ENCODE results near the gene LGALS16. TPM values are rescaled to one million over a fixed set of nuclear protein-coding genes. Genes with fewer than 3 reads are reported as not detected.
"Not testable (repeated sequence)": the region's sequence is repeated elsewhere in the genome, so short reads cannot be mapped to it uniquely, and the experiment has no call there.

The LGALS16 gene, protein sequence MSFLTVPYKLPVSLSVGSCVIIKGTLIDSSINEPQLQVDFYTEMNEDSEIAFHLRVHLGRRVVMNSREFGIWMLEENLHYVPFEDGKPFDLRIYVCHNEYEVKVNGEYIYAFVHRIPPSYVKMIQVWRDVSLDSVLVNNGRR
- not detected for total RNA-seq

DNA sequence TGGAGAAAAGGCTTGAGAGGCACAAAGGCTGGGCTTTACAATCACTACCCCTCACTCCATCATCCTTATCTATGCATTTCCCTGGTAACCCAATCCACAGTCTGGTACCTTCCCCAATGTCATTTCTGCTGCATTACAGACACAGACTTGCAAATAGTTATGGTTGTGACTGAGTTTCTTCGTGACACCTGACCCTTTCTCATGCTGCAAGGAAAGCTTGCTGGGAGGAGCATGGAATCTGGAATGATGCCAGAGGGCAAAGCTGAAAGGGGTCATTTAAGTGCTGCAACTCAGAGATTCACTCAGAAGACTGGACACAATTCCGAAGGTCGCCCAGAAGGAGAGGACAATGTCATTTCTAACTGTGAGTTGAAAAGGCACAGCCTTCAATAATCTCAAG lies at the start of gene LGALS16:
Gene LGALS16, plus strand, starts transcription at position 301 of the 400 bp plus-strand sequence. Its CDS starts 49 bp downstream, at position 350.
- Mint-ChIP-seq H3K4me3 (no peak within 1 kb of the TSS), H3K27me3 (ENCODE audit: low read depth) (peaks cover 35% of the 10 kb centered on the region), H3K4me1 (ENCODE audit: low read depth) (no peaks in the 10 kb centered on the region), H3K36me3 (ENCODE audit: low read depth) (no peaks in the 10 kb centered on the region), H3K9me3 (ENCODE audit: insufficient read depth) (no peaks in the 10 kb centered on the region), H3K27ac (no peak within 1 kb of the TSS)
- ChIA-PET POLR2A (no interaction called here), CTCF (no interaction called here)
- no peak for DNase-seq
- no peak for ATAC-seq

DNA sequence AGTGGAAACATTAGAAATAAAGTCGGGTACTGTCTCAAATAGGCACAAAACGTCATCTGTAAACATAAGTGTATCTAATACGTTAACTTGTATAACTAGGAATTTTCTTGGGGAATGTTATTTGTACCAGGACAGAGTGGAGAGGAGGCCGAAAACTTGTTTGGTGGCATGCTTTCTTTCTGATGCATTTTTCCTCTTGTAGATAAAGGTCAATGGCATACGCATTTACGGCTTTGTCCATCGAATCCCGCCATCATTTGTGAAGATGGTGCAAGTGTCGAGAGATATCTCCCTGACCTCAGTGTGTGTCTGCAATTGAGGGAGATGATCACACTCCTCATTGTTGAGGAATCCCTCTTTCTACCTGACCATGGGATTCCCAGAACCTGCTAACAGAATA lies 48.7 kb upstream of the LGALS16 start:
- DNase-seq (no peak), ATAC-seq (no peak)
- Mint-ChIP-seq H3K4me3 (no peak overlapping the region), H3K27ac (no peak overlapping the region), H3K36me3 (ENCODE audit: low read depth) (no peaks in the 10 kb centered on the region), H3K4me1 (ENCODE audit: low read depth) (no peaks in the 10 kb centered on the region), H3K9me3 (ENCODE audit: insufficient read depth) (no peaks in the 10 kb centered on the region), H3K27me3 (ENCODE audit: low read depth) (peaks cover 2% of the 10 kb centered on the region)
- POLR2A ChIA-PET = no interaction called here
- CTCF ChIA-PET = no interaction called here

DNA sequence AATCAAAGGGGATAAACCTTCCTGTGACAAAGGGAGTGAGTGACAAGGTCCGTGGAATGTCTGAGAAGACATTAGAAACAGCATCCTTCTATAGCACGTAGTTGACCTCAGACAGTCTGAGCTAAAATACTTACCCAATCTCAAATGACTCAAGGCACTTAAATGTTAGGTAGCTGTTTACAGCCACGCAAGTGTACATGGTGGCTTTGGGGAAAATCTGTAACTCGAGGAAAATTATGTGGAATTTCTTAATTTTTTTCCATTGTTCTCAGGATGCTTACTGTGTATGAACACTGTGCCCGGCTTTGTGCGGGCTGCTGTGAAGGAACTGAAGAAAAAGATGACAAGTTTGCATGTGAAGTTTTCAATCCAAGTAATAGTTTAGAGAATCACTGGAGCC lies 48.2 kb upstream of the LGALS16 start:
- peaks cover 4% of the 10 kb centered on the region for H3K27me3 Mint-ChIP-seq (ENCODE audit: low read depth)
- H3K4me3 Mint-ChIP-seq = no peak overlapping the region
- no peak overlapping the region for H3K27ac Mint-ChIP-seq
- POLR2A ChIA-PET = no interaction called here
- no peaks in the 10 kb centered on the region for H3K9me3 Mint-ChIP-seq (ENCODE audit: insufficient read depth)
- H3K4me1 Mint-ChIP-seq (ENCODE audit: low read depth) = no peaks in the 10 kb centered on the region
- DNase-seq = no peak
- ATAC-seq = no peak
- CTCF ChIA-PET = no interaction called here
- H3K36me3 Mint-ChIP-seq (ENCODE audit: low read depth) = no peaks in the 10 kb centered on the region

DNA sequence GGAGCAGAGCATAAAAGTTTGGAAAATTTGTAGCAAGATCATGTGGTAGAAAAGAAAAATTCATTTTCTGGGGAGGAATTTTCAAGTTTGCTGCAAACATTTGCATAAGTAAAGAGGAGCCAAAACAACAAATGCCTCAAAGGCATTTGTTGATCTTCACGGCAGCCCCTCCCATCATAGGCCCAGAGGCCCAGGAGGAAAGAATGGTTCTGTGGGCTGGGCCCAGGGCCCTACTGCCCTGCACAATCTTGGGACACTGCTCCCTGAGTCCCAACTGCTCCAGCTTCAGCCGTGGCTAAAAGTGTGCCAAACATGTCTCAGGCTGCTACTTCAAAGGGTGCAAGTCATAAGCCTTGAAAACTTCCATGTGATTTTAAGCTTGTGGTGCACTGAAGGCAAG lies 42.1 kb upstream of the LGALS16 start:
- no peak overlapping the region for H3K27ac Mint-ChIP-seq
- ATAC-seq = no peak

DNA sequence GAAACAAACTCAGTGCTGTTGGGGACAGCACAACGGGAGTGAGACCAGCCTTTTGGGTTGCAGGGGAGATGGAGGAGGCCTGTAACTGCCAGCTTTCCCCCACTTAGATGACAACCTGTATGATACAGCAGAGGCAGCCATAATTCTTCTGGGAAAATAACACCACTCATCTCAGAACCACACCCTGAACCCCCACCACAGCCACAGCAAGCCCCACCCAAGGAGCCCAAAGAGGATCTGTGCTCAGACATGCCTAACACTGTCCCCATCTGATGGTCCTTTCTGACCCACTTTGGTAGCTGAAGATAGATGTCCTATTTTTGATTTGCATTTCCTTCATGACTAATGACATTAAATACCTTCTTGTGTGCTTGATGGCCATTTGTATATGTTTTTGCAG lies 38.0 kb upstream of the LGALS16 start:
- H3K4me3 Mint-ChIP-seq = no peak overlapping the region
- H3K9me3 Mint-ChIP-seq (ENCODE audit: insufficient read depth) = peaks cover 8% of the 10 kb centered on the region
- peaks cover 43% of the 10 kb centered on the region for H3K27me3 Mint-ChIP-seq (ENCODE audit: low read depth)
- ChIA-PET CTCF (no interaction called here), POLR2A (no interaction called here)
- DNase-seq (no peak), ATAC-seq (no peak)
- H3K27ac Mint-ChIP-seq = no peak overlapping the region
- H3K36me3 Mint-ChIP-seq (ENCODE audit: low read depth) = no peaks in the 10 kb centered on the region
- H3K4me1 Mint-ChIP-seq (ENCODE audit: low read depth) = peaks cover 8% of the 10 kb centered on the region

More for the DNA sequence above, 42.1 kb upstream of the LGALS16 start:
- ChIA-PET POLR2A (no interaction called here), CTCF (no interaction called here)
- H3K9me3 Mint-ChIP-seq (ENCODE audit: insufficient read depth) = peaks cover 8% of the 10 kb centered on the region
- H3K4me1 Mint-ChIP-seq (ENCODE audit: low read depth) = peaks cover 8% of the 10 kb centered on the region
- no peaks in the 10 kb centered on the region for H3K36me3 Mint-ChIP-seq (ENCODE audit: low read depth)
- DNase-seq = no peak
- H3K4me3 Mint-ChIP-seq = no peak overlapping the region
- peaks cover 21% of the 10 kb centered on the region for H3K27me3 Mint-ChIP-seq (ENCODE audit: low read depth)

DNA sequence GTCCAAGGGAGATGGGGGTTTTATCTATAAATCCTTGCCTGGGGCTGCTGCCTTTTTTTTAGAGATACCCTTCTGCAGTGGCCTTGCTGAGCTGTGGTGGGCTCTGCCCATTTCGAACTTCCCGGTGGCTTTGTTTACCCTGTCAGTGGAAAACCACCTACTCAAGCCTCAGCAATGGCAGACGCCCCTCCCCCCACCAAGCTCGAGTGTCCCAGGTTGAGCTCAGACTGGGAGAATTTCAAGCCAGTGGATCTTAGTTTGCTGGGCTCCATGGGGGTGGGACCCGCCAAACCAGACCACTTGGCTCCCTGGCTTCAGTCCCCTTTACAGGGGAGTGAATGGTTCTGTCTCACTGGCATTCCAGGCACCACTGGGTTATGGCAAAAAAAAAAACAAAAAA lies 31.8 kb upstream of the LGALS16 start:
- no peaks in the 10 kb centered on the region for H3K36me3 Mint-ChIP-seq (ENCODE audit: low read depth)
- ChIA-PET CTCF (no interaction called here), POLR2A (no interaction called here)
- no peak for ATAC-seq
- peaks cover 51% of the 10 kb centered on the region for H3K27me3 Mint-ChIP-seq (ENCODE audit: low read depth)
- H3K9me3 Mint-ChIP-seq (ENCODE audit: insufficient read depth) = no peaks in the 10 kb centered on the region
- H3K4me1 Mint-ChIP-seq (ENCODE audit: low read depth) = no peaks in the 10 kb centered on the region
- no peak for DNase-seq
- H3K27ac Mint-ChIP-seq = no peak overlapping the region
- H3K4me3 Mint-ChIP-seq = no peak overlapping the region

DNA sequence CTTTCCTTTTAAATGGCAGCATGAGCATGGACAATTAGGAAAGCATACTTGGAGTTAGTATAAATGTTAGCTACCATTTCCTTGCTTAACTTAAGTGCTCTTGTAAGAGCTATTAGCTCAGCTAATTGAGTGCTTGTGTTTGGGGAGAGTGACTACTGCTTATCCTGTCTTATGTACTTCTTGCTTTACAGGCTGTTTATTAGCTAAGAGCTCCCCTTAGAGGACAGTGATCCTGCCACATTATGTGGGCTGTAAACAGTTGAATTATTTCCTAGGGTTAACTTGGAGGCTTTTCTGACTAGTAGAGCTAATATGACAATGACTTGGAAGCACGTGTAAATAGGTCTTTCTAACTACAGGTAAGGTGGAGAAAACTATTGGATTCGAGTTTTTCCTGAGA lies 28.1 kb upstream of the LGALS16 start:
- ATAC-seq; H3K36me3 Mint-ChIP-seq (ENCODE audit: low read depth); H3K27ac Mint-ChIP-seq; H3K9me3 Mint-ChIP-seq (ENCODE audit: insufficient read depth); H3K4me3 Mint-ChIP-seq; POLR2A ChIA-PET; DNase-seq; H3K4me1 Mint-ChIP-seq (ENCODE audit: low read depth): not testable (repeated sequence)
- CTCF ChIA-PET = interaction anchor here (1.0 to 1.4 kb wide), 2 partner anchors 38 to 130 kb away, joined by 3 read pairs; no protein-coding TSS in a partner anchor
- peaks cover 28% of the 10 kb centered on the region for H3K27me3 Mint-ChIP-seq (ENCODE audit: low read depth)

DNA sequence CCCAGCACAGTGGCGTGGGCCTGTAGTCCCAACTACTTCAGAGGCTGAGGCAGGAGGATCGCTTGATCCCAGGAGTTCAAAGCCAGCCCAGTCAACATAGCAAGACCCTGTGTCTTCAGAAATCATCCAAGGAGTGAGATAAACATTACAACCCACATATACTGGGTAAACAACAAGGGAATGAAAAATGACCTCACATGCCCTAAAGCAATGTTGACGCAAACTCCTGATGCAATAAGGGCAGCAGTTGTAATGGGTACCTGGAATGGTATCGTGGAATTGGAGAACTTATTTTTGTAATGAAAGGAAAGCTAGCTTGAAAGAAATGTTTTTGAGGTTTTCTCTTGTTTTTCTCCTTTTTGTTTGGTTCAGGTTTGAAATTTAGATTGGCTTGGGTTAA lies 24.5 kb upstream of the LGALS16 start:
- no peak for DNase-seq
- Mint-ChIP-seq H3K27me3 (ENCODE audit: low read depth) (peaks cover 17% of the 10 kb centered on the region), H3K27ac (no peak overlapping the region), H3K9me3 (ENCODE audit: insufficient read depth) (no peaks in the 10 kb centered on the region), H3K36me3 (ENCODE audit: low read depth) (no peaks in the 10 kb centered on the region), H3K4me3 (no peak overlapping the region), H3K4me1 (ENCODE audit: low read depth) (no peaks in the 10 kb centered on the region)
- ATAC-seq = no peak
- ChIA-PET CTCF (no interaction called here), POLR2A (no interaction called here)

DNA sequence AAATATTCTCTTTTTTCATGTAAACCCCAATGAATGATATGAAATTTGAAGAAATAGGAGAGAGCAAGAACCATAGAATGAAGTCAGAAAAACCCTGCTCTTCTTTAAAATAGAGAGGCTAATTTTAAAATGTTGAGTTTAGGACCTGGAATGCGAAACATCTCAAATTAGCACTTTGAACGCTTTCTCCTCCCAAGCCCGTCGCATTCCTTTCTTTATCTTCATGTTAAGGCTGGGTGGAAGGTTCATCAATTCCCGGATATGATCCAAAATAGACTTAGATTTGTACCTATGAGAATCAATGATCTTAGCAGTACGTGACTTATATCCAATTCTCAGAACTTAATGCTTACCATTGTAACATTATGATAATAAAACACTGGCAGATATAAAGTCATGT lies 24.1 kb upstream of the LGALS16 start:
- CTCF ChIA-PET = no interaction called here

DNA sequence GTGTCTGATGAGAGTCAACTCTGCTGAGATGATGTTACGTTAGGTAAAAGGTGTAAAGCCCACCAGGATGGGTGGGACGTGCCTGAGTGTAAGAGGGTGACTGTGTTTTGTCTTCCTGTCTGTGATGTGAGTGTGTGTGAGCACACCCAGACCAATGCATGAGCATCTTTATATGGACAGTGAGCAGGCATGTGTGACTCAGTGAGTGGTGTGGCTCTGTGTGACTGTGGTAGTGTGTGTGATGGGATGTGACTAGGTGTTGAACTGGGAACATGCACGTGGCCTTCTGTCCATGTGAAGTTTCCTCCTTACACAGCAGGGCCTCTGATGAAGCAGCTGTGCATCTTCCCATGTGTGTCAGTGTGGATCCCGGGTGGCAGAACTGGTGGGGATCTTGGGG lies 17.8 kb upstream of the LGALS16 start:
- ChIA-PET CTCF (no interaction called here), POLR2A (no interaction called here)
- H3K9me3 Mint-ChIP-seq (ENCODE audit: insufficient read depth) = no peaks in the 10 kb centered on the region
- no peaks in the 10 kb centered on the region for H3K36me3 Mint-ChIP-seq (ENCODE audit: low read depth)
- H3K27me3 Mint-ChIP-seq (ENCODE audit: low read depth) = peaks cover 27% of the 10 kb centered on the region
- H3K4me1 Mint-ChIP-seq (ENCODE audit: low read depth) = no peaks in the 10 kb centered on the region
- no peak for DNase-seq
- H3K27ac Mint-ChIP-seq = no peak overlapping the region
- no peak overlapping the region for H3K4me3 Mint-ChIP-seq
- ATAC-seq = no peak

More for the DNA sequence above, 24.1 kb upstream of the LGALS16 start:
- no peaks in the 10 kb centered on the region for H3K36me3 Mint-ChIP-seq (ENCODE audit: low read depth)
- H3K9me3 Mint-ChIP-seq (ENCODE audit: insufficient read depth) = no peaks in the 10 kb centered on the region
- POLR2A ChIA-PET = no interaction called here
- no peak for DNase-seq
- no peak overlapping the region for H3K27ac Mint-ChIP-seq
- H3K27me3 Mint-ChIP-seq (ENCODE audit: low read depth) = peaks cover 15% of the 10 kb centered on the region
- H3K4me1 Mint-ChIP-seq (ENCODE audit: low read depth) = no peaks in the 10 kb centered on the region
- H3K4me3 Mint-ChIP-seq = no peak overlapping the region
- ATAC-seq = no peak

DNA sequence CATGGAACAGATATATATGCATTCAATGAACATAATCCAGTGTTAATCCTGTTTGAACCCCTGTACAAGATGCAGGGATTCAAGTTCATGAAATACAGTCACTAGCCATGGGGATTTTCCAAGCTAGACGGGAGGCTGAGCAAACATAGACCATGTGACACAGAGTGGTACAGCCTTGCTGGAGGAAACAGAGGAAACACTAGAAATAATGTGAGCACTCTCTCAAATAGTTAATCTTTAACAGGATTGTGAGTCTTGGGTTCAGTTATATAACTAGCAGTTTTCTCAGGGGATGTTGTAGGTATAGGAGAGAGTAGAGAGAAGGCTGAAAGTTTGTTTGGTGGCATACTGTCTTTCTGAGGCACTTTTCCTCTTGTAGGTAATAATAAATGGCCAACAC lies 13.9 kb upstream of the LGALS16 start:
- no peak for ATAC-seq
- Mint-ChIP-seq H3K36me3 (ENCODE audit: low read depth) (no peaks in the 10 kb centered on the region), H3K9me3 (ENCODE audit: insufficient read depth) (no peaks in the 10 kb centered on the region), H3K4me1 (ENCODE audit: low read depth) (no peaks in the 10 kb centered on the region), H3K27ac (no peak overlapping the region), H3K27me3 (ENCODE audit: low read depth) (peaks cover 19% of the 10 kb centered on the region), H3K4me3 (no peak overlapping the region)
- ChIA-PET CTCF (no interaction called here), POLR2A (no interaction called here)
- DNase-seq = no peak

DNA sequence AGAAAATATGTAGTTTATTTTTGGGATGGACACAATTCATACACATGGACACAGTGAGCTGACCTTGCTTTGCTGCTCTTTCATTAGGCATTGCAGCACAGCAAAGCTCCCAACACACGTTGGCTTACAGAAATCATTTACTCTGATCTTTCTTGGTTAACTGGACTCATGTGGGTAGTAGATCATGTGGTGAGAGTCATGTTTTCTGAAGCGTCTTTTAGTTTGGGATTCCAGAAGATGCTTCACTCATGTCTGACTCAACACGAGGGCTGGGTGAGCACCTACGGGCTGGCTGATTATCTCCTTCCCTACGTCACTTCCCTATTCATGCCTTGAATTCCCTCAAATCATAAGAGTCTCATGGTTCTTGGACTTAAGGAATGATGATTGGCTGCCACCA lies 12.1 kb upstream of the LGALS16 start:
- CTCF ChIA-PET = interaction anchor here (1.1 kb wide), 1 partner anchor 200 kb away, joined by 3 read pairs; no protein-coding TSS in a partner anchor
- H3K27ac Mint-ChIP-seq = no peak overlapping the region
- H3K27me3 Mint-ChIP-seq (ENCODE audit: low read depth) = peaks cover 20% of the 10 kb centered on the region
- no peaks in the 10 kb centered on the region for H3K36me3 Mint-ChIP-seq (ENCODE audit: low read depth)
- H3K9me3 Mint-ChIP-seq (ENCODE audit: insufficient read depth) = no peaks in the 10 kb centered on the region
- POLR2A ChIA-PET = no interaction called here
- H3K4me3 Mint-ChIP-seq = no peak overlapping the region
- ATAC-seq = no peak
- DNase-seq = no peak
- no peaks in the 10 kb centered on the region for H3K4me1 Mint-ChIP-seq (ENCODE audit: low read depth)

DNA sequence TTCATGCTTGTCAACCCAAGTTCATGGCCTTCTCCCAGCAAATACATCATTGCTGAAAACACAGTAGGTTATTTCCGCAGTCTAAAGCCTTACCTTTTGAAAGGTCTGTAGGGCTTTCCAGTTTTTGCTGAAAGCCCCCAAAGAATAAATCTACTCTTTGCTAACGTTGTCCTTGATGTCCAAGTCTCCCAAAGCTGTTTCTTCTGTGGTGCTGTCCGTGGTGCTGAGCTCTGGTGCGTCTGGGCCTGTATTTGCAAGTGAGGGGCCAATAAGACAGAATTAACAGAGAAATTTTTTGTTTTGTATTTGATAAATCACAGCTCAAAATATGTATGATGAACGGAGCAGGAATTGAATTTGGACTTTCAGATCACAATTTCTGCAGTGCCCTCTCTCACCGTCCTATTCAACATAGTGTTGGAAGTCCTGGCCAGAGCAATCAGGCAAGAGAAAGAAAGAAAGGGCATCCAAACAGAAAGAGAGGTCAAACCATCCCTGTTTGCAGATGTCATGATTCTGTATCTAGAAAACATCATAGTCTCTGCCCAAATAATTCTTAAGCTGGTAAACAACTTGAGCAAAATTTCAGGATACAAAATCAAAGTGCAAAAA lies 9.8 kb upstream of the LGALS16 start:
- H3K27me3 Mint-ChIP-seq (ENCODE audit: low read depth) = peaks cover 23% of the 10 kb centered on the region
- H3K27ac Mint-ChIP-seq = no peak overlapping the region
- H3K9me3 Mint-ChIP-seq (ENCODE audit: insufficient read depth) = no peaks in the 10 kb centered on the region
- H3K4me1 Mint-ChIP-seq (ENCODE audit: low read depth) = no peaks in the 10 kb centered on the region
- ATAC-seq (no peak), DNase-seq (peak; percentile 52)
- POLR2A ChIA-PET = no interaction called here
- no peak overlapping the region for H3K4me3 Mint-ChIP-seq
- CTCF ChIA-PET = no interaction called here
- H3K36me3 Mint-ChIP-seq (ENCODE audit: low read depth) = no peaks in the 10 kb centered on the region

Measured in activated CD8-positive, alpha-beta T cell treated with anti-CD3 and anti-CD28 coated beads, Interleukin-2, amount 10 ng/mL, durations not matched to agents 7 days and 5 days (primary cell).